Activated CD8-positive, alpha-beta memory T cell treated with anti-CD3 and anti-CD28 coated beads for 48 hours (primary cell): ENCODE data around the gene AUTS2.

Experiments used
- DNase-seq, 3 experiments: peaks; one replicate each; pipeline ENCODE4 v3.0.0-alpha.2; 2020; ENCODE audit warnings: low read depth in 2 of 3, low spot score in 2 of 3

The AUTS2 gene

DNA sequence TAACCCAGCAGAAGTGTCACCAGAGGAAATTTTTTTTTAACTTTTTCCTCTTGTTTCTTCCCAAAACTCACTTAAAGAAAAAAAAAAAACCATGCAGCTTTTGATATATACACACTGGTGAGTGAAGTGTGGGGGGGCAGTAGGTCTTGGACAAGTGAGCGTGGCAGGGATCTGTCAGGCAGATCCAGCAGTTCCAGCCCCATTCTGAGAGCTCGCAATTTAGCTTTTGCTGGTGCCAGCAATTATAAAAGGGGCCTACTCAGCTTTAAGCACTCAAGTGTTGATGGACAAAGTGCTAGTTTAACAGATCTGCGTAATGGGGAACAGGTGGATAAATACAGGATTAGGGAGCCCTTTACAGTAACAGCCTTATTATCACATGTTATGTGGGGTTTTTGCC, 914.5 kb downstream of the AUTS2 start:
- DNase-seq, result no peak

DNA sequence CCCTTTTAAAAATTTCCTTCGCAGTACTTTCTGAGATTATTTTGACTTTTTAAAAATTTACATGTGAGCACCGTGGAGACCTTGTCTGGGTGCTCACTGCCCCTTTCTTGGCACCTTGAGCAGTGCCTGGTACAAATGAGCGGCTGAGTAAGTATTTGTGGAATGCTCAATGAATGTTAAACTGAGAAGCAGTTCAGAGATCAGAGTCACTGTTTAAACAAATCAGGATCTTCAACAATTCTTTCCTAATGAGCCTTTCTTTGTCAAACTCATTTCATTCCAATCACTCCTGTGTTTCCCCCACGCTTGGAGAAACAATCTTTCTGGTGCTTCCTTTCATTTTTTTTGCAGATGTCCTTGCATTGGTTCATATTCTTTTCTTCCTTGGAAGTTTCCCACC, 922.3 kb downstream of the AUTS2 start:
- no peak for DNase-seq

DNA sequence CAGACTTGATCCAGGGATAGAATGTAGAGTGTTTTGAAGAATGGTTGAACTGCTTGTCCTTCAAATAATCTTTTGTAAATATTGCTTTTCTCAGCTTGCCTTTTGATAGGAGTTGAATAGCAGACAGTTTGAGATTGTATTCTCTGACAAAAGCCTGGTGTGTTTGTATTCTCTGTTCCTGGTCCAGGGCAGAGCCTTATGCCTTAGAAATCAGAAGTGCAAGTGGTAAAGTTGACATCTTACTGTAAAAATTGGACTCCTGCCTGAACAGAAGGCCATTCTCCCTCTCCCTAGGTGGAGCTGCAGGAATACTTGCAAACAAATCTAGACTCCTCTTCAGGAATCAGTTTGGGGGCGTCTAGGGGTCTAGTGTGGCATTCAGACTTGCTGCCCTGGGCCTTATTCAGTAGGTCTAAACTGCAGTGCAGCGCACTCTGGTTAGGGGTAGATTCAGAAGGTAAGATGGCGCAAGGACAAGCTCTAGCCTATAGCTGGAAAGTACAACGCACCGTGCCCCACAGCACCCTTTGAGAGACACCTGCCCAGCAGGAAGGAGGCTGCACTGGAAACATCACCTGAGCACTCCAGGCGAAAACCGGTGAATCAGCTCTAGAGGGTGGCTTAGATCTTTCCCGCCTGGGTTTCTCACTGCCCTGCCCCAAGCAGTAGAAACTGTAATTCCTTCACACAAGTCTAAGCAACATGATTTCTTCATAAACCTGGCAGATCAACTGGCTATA, 925.1 kb downstream of the AUTS2 start:
- DNase-seq, result no peak

DNA sequence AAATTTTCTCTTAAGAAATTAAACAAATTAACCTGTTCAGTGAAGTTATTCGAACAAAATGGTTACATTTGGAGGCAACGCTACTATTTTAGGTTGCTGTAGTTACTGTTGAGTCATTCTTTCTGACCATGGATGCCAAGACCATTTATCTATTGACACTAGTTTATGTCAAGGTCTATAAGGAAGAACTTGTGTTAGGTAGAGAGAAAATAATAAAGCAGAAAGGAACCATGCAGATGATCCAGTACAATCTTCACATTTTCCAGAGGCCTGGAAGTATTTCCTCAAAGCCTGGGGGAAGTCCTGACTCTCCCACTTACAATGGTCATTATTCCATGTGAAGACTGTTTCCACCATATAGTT, 925.7 kb downstream of the AUTS2 start:
- DNase-seq, result no peak

DNA sequence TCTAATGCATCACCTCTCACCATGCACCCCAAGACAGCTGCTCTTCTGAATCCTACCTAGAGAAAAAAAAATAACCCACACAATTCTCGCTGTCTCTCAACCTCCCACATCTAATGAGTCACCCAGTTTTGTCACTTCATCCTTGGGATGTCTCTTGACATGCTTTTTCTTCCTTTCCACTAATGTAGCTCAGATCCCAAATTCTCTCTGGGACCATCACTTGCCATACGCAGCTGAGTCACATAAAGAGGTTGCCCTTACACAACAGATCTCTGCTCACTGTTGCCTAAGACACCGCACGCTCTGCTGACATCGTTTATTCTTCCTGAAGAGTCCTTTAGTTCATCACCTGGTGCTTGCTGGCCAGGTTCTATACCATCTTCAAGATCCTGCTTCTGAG, 927.7 kb downstream of the AUTS2 start:
- DNase-seq, result no peak

DNA sequence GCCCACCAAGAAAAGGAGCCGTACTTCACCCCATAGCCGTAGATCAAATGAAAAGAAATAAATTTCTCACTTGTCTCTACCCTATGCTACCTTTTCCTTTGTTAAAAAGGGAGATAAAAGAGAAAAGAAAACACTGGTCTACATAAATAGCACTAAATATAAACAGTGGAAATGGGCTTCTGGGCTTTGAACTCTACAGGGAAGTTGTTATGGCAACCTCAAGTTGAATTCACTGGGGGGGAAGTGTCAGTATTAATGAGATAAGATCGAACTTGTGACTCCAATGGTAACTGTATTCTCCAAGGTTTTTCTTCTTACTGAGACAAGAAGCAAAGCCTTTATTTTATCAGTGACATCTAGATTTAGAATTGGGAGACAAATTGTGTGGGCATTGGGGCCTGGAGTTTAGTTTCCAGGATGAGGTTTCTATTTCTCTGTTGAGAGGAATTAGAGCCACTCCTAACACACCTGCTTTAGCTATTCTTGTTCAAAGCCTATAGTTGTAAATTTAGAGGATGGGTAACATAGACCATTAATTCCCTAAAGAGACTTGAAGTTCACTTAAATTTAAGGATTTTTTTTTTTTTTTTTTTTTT, 929.3 kb downstream of the AUTS2 start:
- DNase-seq, result no peak

DNA sequence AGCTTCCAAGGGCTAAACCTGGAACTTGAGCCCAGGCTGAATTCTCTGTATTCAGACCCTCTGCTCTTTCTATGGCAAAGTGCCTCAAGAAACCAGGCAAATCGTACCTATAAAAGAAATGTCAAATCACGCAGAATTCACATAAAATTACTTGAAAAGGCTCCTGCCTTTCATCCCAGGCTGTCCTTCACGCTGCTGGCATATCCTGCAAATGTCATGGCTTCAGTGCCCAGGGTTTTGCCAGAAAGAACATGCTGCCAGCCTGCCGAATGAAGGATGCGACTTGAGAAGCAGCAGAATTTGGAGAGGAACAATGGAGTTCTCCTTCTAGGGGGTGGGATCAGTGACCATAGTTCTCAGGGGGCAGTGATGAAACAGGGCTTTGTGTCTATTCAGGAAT, 931.2 kb downstream of the AUTS2 start:
- DNase-seq, result no peak

DNA sequence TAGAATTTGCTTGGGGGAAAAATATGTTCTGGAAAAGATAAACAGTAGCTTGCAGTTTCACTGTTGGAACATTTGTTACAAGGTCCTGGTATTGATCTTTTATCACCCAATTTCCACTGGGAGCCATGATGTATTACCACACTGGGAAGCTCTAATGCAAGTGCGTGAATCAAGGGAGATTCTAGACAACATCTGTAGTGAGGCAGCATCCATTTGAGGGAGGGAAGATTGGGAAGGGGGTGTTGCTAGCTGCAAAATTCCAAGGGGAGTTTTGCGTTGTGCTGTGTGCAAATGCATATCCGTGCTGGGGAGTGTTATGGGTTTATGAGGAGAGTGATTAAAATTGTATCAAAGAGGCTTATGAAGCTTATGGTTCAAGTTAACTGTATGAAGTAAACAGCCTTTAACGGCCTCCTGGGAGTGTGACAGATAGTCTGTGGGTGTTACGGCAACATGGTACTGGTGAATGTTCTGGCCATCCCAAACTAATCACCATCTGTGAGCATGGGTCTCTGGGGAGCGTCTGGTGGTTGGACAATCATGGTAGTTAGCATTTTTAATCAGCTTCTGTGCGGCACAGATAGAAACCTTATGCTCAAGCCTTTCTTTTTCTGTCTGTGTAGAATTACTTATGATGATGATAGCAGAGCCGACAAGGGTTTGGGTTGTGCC, 931.8 kb downstream of the AUTS2 start:
- DNase-seq, result no peak

DNA sequence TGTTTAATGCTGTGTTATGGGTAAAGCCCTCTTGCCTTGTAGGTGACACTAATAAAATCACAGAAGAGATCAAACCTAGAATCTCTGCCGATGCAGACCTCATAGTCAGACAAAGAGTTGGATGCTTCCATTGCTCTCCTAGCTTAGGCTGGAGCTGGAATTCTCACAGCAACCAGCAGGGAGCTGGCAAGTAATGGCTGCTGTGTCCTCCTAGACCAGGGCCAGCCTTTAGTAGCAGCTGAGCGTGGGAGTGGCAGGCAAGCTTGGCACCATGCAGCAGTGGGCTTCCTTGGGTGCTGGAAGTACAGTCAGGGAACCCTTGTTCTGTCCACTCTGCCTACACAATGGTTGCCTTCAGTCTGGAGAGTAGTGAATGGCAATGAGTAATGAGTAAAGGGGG, 935.3 kb downstream of the AUTS2 start:
- no peak for DNase-seq

DNA sequence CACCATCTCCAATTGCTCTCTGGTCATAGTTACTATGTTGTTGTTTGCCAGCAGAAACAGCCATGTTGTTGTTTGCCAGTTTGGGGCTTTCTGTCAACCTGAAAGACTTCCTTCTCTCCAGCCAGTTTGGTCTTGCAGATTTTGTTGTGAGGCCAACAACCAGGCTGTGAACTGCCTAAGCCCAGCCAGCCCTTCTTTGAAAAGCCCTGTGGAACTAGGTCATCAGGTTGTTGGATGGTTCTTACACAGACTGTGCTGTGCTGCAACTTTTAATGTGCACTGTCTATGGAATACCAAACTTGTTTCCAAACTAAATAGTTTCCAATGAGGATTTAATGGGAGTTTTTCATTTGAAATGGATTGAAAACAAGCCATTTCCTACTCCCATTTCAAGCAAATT, 940.9 kb downstream of the AUTS2 start:
- DNase-seq, result no peak

DNA sequence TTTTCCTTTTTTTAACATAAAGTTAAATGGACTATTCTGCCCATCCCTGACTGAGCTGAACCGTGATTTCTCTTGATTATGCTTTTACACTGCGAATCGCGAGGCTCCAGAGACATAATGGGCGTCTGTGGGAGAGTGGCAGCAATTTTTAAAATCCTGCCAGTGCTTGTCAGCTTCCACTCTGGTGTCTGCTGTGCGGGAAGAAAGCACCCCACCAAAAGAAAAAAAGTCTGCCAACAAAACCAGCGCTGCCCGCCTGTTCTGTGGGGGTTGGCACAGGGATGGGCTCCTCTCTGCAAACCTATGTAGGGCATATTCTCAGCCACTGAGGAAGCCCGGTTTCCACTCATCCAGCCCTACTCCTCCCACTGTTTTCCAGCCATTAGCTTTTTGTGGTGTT, 941.3 kb downstream of the AUTS2 start:
- no peak for DNase-seq

DNA sequence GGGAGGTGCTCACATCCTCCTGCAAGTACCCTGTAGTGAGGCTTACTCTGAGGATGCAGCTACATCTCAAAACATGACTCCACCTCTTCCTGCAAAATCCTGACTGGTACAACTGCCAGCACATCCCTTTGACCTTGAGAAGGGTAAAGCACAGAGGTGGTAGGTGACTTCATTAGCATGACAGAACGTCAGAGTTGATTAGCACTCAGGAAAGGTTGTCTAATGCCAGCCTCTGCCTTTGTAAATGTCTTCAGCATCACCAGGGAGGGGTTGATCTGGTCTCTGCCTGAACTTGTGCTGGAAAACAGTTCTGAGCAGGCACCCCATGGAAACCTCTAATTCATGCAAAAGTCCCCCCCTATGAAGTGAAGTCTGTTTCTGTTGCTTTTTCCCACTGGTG, 942.4 kb downstream of the AUTS2 start:
- DNase-seq, result no peak

DNA sequence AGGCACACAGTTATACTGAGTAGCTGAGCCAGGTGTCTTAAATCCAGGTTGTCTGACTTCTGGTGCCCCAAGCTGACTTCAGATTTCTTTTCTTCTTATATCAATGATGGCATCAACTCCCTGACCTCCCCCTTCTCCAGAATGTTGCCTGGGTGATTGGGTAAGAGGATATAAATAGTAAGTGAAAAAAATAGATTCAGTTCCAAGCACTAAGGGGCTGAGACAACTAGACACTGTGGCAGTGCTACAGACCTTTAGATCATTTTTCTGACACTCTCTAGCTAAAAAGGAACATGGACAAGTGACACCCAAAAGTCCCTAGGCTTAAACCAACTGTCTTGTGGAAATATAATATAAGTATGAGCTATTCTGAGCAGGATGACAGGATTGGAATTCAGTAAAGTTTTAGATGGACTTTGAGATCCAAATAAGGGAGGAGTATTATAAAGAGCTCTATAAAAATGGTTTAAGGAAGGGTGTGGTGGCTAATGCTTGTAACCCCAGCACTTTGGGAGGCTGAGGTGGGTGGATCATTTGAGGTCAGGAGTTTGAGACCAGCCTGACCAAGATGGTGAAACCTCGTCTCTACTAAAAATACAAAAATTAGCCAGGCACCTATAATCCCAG, 944.6 kb downstream of the AUTS2 start:
- DNase-seq, result no peak

DNA sequence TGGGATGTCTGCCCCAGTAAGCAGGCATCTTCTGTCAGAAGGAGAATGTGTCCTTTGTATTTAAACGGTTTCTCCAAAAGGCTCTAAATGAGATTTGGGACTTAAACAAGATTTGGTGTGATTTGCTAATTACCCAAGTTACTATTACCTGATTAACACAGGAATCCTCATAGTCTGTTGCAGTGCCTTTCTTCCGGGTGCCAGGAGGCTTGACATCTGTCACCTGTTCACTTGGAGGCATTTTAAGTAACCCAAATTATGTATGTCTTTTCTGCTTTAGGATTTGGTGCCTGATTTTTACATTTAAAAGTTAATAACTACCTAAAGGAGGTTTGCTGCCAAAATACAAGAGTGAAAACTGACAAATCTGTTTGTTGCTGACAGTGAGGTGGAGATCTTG, 945.7 kb downstream of the AUTS2 start:
- DNase-seq, result no peak

DNA sequence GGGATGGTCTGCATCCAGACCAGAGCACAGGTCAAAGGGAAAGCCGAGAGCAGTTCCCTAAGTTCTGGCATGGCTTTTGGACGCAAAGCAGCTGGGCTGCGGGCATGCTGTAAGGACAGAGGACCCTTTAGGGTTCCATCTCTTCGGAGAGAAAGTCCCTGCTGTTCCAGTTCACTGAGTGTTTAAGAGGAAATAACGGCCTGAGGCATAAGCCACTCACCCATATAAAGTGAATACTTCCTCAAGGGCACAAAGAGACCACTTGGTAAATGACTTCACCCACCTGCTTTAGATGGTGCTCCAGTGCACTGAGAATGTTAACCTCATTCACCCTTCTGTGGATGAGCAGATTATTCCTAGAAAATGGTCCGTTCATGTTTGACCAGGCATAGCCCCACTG, 946.9 kb downstream of the AUTS2 start:
- DNase-seq, result no peak

DNA sequence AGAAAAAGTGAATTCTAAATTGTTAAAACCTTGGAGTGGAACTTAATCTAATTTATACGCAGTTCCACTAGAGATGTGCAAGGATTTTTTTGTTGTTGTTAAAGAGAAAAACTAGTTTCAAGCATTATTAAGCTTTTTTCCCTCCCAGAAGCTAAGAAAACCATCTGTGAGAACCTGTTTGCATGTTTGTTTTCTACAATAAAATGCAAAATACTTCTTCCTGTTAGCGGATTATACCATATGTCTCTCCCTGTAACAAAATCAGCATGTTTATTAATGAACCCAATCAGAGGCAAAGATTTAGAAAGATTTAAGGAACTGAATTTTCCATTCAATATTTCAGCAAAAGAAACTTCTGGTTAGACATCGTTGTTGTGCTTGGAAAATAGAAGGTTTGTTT, 953.9 kb downstream of the AUTS2 start:
- no peak for DNase-seq

DNA sequence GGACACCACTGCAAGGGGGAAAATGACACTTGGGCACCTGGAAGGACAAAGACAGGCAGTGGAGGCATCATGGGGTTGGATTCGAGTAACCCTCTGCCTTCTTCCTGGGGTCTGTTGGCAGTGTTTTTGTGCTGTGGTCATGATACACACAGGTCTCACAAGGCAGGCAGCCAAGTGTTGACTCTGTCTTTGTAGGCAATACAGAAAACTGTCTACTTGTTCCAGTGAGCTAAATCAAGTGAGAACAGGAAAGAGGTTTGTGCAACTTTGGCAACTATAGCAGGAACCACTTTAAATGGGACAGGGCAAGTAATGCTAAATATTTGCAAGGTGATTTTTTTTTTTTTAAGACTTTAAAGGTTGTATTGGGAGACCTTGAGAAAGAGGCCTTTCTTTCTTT, 955.1 kb downstream of the AUTS2 start:
- no peak for DNase-seq

DNA sequence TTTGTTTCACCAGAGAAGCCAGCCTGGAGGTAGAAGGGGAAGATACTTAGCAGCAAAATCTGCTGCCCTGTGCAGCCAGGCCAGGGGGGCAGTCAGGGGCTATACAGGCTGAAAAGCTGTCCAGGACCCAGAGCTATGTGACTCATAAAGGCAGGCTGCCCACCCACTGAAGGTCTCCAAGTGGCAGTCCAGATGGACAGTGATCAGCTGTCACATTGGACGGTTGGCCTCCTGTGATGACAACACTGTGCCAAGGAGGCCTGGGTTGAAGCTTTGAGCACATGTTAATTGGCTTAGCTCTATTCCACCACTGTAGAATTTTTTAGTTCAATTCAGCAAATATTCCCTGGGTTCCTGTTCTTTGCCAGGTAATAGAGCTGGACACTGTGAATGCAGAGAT, 956.4 kb downstream of the AUTS2 start:
- no peak for DNase-seq

DNA sequence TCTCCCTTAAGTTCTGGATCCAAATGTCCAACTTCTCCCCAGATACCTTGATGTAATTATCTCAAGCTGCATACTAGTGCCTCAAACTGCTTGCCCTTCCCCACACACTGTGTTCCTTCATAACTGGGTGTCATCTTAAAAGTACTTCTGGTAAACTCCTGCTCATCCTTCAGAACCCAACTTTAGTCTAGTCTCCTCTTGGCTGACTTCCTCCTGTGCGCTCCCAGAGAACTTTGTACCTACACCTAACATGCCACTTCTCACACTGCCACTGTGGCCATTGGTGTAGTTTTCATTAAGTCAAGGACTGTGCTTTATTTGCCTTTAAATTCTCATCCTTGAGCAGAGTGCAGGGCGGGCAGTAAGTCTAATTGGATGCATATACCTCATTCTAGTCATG, 958.5 kb downstream of the AUTS2 start:
- no peak for DNase-seq

DNA sequence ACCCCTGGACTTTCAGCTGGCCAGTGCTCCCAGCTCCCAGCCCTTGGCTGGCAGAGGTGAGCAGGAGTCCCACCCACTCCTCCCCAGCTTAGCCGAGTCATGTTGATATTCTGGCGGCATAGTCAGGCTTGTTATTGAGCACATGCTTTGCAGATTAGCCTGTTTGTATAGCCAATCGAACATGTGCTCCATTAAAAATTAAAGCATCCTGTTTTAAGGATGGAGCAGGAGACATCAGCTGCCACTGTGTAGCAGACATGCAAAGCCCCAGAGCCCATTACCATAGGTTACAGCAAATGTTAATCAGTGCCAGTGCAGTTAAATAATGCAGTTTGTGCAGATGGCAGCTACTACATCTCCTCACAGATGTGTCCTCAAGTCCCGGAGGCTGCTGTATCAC, 959.1 kb downstream of the AUTS2 start:
- DNase-seq, result no peak

DNA sequence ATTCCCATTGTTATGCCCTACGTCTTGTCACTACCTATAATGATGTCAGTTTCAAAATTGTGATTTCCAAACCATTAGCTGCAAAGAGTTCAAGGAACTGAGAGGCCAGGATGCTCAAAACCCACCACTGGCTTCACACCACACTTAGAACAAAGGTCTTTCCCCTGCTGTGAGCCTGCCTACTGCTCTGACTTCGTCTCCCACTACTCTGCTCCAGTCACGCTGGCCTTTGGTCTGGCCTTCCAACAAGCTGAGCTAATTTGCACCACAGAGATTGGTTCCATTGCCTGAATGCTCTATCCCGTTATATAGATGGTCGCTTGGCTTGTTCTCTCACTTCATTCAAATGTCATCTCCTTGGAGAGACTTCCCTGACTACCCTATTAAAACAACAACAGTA, 961.5 kb downstream of the AUTS2 start:
- DNase-seq, result no peak

DNA sequence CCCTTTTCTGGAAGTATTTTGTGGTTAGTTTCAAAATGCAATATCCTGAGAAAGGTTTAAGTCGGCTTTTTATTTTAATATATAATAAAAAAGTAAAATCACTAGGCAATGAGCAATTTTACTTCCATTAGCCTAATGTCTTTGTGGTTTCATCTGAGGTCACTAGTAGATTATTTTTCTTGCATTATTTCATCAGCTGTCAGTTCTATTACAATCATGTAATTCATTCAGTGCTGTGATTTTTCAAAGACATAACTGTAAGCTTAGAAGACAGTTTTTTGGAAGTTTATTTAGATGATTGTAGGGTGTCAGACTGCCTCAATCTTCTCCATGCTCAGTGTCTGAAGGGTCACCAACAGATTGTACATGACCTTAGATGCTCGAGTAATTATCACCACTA, 965.7 kb downstream of the AUTS2 start:
- DNase-seq, result no peak
